Kidney tubule cell (primary cell): ENCODE data around the gene WDR72.
"Not testable (repeated sequence)": the region's sequence is repeated elsewhere in the genome, so short reads cannot be mapped to it uniquely, and the experiment has no call there.

ENCODE experiments used
- DNase-seq: peaks from one replicate; pipeline ENCODE4 v3.0.0-alpha.2; 2018; ENCODE audit warnings: low spot score

WDR72 gene

GRCh38 chr15:53759411-53759931 lies at the start of gene WDR72:
Gene WDR72, minus strand, starts transcription at chr15:53759663. Its CDS starts 26,514 bp downstream, at chr15:53733149.
- peak; percentile 25 for DNase-seq

- peak; percentile 23 for DNase-seq
Observed at GRCh38 chr15:53808058-53808706, 48.7 kb upstream of the WDR72 start.

- DNase-seq: no peak
Observed at GRCh38 chr15:53807501-53807900, 48.0 kb upstream of the WDR72 start.

GRCh38 chr15:53802672-53803071 lies 43.2 kb upstream of the WDR72 start:
- DNase-seq: no peak

GRCh38 chr15:53791581-53791980 lies 32.1 kb upstream of the WDR72 start:
- DNase-seq: peak; percentile 80

- DNase-seq: no peak
Observed at GRCh38 chr15:53789654-53790375, 30.4 kb upstream of the WDR72 start.

- DNase-seq: no peak
Observed at GRCh38 chr15:53786401-53786800, 26.9 kb upstream of the WDR72 start.

GRCh38 chr15:53785241-53785640 lies 25.8 kb upstream of the WDR72 start:
- not testable (repeated sequence) for DNase-seq

GRCh38 chr15:53762916-53763315 lies 3.5 kb upstream of the WDR72 start:
- DNase-seq: peak; percentile 53

- DNase-seq: peak; percentile 34
Observed at GRCh38 chr15:53758412-53758811, 1.1 kb downstream of the WDR72 start.

GRCh38 chr15:53757906-53758305 lies 1.6 kb downstream of the WDR72 start:
- peak; percentile 60 for DNase-seq

GRCh38 chr15:53753813-53754212 lies 5.7 kb downstream of the WDR72 start:
- no peak for DNase-seq

GRCh38 chr15:53752406-53752805 lies 7.1 kb downstream of the WDR72 start:
- peak; percentile 79 for DNase-seq

- peak; percentile 52 for DNase-seq
Observed at GRCh38 chr15:53747501-53748068, 11.9 kb downstream of the WDR72 start.

GRCh38 chr15:53746101-53746500 lies 13.4 kb downstream of the WDR72 start:
- DNase-seq: peak; percentile 21

- DNase-seq: peak; percentile 77
Observed at GRCh38 chr15:53739651-53740050, 19.8 kb downstream of the WDR72 start.

- no peak for DNase-seq
Observed at GRCh38 chr15:53739187-53739586, 20.3 kb downstream of the WDR72 start.

GRCh38 chr15:53721334-53722087 lies 38.0 kb downstream of the WDR72 start:
- DNase-seq: no peak

GRCh38 chr15:53716909-53717876 lies 42.3 kb downstream of the WDR72 start:
- peak; percentile 34 for DNase-seq

GRCh38 chr15:53713218-53713617 lies 46.2 kb downstream of the WDR72 start:
- no peak for DNase-seq

- DNase-seq: peak; percentile 34
Observed at GRCh38 chr15:53710906-53711305, 48.6 kb downstream of the WDR72 start.
